Measurements from ENCODE around the gene ARHGAP18. TPM values are rescaled to one million over a fixed set of nuclear protein-coding genes. Genes with fewer than 3 reads are reported as not detected.

The ARHGAP18 gene
- total RNA-seq, 2 donors from 2014 or later: 7.1 to 11.2 TPM

DNA sequence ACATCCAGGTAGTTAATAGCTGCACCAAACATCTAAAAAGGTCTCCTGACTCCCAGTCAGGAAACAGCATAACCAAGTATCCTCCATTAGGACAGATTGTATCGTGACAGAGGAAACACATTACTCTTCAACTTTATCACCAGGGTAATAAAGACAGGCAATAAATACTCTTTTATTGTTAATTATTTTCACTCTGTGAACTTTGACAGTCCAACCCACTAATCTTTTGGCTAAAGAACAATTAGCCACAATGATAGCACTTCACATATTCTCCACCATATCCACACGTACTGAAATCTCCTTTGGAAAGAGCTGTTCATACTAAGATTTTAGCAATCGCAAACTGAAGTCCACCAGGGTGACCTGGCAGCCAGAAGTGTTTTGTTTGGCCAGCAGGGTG, 46.4 kb downstream of the ARHGAP18 start:
- no peak overlapping the region for H3K27ac ChIP-seq

DNA sequence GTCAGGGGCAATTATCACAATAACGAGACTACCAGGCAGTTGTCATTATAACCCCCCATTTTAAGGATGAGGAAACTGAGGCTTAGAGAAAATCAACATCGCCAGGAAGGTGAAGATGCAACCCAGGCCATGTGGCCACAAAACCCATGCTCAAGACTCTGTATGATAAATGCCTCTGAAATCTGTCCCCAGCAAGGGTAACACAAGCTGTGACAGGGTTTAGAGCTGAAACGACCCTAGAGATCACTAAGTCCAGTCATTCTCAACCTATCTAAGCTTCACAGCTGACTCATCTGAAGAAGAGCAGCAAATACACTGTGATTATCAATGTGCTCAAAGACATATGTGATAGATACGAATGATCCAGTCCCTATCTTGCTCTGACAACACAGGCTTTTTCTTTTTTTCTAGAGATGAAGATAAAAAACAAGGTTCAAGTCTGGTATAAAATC, 47.0 kb downstream of the ARHGAP18 start:
- H3K36me3 ChIP-seq: no peaks in the 10 kb centered on the region
- no peak overlapping the region for H3K4me3 ChIP-seq
- no peaks in the 10 kb centered on the region for H3K9me3 ChIP-seq
- no peaks in the 10 kb centered on the region for H3K27me3 ChIP-seq
- peaks cover 0 to 28% of the 10 kb centered on the region in 2 donors for H3K4me1 ChIP-seq
- H3K27ac ChIP-seq: no peak overlapping the region
- TF ChIP-seq, protein P1, sequence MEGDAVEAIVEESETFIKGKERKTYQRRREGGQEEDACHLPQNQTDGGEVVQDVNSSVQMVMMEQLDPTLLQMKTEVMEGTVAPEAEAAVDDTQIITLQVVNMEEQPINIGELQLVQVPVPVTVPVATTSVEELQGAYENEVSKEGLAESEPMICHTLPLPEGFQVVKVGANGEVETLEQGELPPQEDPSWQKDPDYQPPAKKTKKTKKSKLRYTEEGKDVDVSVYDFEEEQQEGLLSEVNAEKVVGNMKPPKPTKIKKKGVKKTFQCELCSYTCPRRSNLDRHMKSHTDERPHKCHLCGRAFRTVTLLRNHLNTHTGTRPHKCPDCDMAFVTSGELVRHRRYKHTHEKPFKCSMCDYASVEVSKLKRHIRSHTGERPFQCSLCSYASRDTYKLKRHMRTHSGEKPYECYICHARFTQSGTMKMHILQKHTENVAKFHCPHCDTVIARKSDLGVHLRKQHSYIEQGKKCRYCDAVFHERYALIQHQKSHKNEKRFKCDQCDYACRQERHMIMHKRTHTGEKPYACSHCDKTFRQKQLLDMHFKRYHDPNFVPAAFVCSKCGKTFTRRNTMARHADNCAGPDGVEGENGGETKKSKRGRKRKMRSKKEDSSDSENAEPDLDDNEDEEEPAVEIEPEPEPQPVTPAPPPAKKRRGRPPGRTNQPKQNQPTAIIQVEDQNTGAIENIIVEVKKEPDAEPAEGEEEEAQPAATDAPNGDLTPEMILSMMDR (IDR thresholded peaks at IDR 0.05): no peak
- DNase-seq (ENCODE audit: low spot score): no peak

More for the DNA sequence above, 46.4 kb downstream of the ARHGAP18 start:
- Histone ChIP-seq H3K4me1 (peaks cover 0 to 28% of the 10 kb centered on the region in 2 donors), H3K36me3 (no peaks in the 10 kb centered on the region), H3K27me3 (no peaks in the 10 kb centered on the region), H3K4me3 (no peak overlapping the region), H3K9me3 (no peaks in the 10 kb centered on the region)
- TF ChIP-seq, protein P1 (IDR thresholded peaks at IDR 0.05): peak in 1 of 2 donors; percentile 20
- DNase-seq (ENCODE audit: low spot score): no peak

DNA sequence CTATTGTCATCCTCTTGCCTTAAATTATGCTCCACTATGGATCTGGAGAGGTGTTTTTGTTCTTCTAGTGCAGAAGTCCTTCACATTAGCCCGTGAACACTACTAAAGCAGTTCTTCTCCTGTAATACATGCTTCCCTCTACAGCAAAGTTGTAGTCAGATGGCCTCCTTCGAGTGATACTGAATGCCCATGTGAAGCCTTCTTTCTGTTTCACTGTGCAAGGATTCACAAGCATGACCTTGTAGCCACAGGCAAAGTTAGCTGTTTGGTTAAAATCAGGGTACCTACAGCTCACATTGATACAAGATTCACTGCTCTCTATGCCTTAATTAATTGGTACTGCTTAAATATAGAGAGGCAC, 47.6 kb downstream of the ARHGAP18 start:
- Histone ChIP-seq H3K27me3 (no peaks in the 10 kb centered on the region), H3K4me1 (peaks cover 0 to 22% of the 10 kb centered on the region in 2 donors), H3K36me3 (no peaks in the 10 kb centered on the region), H3K27ac (no peak overlapping the region), H3K4me3 (no peak overlapping the region), H3K9me3 (no peaks in the 10 kb centered on the region)
- DNase-seq (ENCODE audit: low spot score): no peak
- TF ChIP-seq, protein P1 (IDR thresholded peaks at IDR 0.05): no peak

DNA sequence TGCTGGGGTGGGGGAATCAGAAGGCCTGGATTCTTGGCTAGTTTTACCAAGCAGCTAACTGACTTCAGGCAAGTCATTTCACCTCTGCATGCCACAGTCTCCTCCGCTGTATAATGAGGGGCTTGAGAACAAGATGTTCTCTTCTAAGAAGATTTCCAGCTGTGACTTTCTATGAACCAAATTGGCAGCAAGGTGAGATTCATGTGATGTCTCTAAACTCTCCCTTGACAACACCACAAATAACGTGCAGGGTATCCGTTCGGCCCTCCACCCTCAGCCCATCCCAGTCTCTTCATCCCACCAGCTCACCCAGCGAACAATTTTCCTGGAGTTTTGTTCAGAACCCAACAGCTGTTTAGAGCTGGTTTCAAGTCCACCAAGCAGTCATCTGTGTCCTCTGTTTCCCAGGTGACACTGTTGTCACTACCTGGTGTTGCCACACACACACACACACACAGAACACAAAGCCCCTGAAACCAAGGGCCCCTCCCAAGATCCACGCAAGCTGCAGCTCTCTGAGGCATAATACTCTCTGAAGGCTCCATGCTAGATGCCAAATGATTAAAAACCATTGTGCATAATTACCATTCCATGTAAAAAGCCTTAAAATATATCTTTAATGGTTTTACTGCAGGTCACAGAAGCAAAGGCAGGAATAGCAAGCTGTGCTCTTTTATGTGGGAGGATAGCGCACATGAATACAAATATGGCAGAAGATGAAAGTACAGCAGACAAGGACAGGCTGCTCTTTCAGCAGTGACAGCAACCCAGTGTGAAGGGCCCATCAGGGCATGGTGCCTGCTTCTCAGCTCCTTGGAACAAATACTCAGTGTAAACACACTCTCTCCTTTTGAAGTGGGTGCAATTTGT, 48.2 kb downstream of the ARHGAP18 start:
- DNase-seq (ENCODE audit: low spot score): no peak

DNA sequence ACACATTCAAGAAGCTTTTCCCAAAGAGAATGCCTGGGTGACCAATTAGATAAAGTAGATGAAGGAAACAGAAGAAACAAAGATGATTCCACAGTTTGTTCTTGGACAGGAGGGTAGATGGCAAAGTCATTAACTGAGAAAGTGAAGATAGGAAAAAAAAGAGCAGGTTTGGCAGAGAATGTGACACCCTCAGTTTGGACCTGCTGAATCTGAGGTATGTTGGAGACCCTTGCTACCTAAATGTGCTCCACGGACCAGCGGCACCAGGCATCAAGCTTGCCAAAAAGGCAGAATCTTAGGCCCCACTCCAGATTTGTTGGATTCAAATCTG, 49.7 kb downstream of the ARHGAP18 start:
- no peak for DNase-seq (ENCODE audit: low spot score)
- Histone ChIP-seq H3K27me3 (no peaks in the 10 kb centered on the region), H3K36me3 (no peaks in the 10 kb centered on the region), H3K4me3 (peak overlapping the region; percentile 12 to 39), H3K27ac (peak overlapping the region; percentile 49 to 57), H3K9me3 (no peaks in the 10 kb centered on the region), H3K4me1 (peaks cover 0 to 17% of the 10 kb centered on the region in 2 donors)
- TF ChIP-seq, protein P1 (IDR thresholded peaks at IDR 0.05): no peak

More for the DNA sequence above, 48.2 kb downstream of the ARHGAP18 start:
- TF ChIP-seq, protein P1 (IDR thresholded peaks at IDR 0.05): no peak
- Histone ChIP-seq H3K36me3 (no peaks in the 10 kb centered on the region), H3K27me3 (no peaks in the 10 kb centered on the region), H3K9me3 (no peaks in the 10 kb centered on the region), H3K27ac (no peak overlapping the region), H3K4me1 (peaks cover 0 to 20% of the 10 kb centered on the region in 2 donors), H3K4me3 (no peak overlapping the region)

Data from right atrium auricular region (tissue), 2 donors.